ENCODE results near the gene C1orf115.
"Not testable (repeated sequence)": the region's sequence is repeated elsewhere in the genome, so short reads cannot be mapped to it uniquely, and the experiment has no call there.

C1orf115 gene

DNA sequence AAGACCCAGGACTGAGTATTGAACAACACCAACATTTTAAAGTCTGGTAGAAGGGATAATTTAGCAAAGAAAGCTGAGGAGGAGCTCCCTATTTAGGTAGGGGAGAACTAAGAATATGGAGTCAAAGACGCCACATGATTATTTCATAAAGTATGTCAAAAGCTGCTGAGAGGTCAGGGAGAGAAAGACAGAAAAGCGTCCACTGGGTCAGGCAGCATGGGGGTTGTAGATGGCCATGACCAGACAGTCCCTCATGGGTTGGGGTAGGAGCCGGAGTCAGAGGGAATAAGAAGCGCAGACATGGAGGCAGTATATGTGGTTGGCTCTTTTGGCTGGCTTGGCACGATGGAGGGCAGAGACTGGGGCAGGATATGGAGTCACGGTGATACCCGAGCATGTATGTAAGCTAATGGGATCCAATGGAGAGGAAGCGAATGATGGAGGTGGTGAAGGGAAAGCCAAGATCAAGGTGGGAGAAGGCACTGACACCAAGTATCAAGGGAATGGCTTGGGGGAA lies 4.8 kb downstream of the C1orf115 start:
- no peak for DNase-seq (ENCODE audit: low read depth in 2 of 2)

DNA sequence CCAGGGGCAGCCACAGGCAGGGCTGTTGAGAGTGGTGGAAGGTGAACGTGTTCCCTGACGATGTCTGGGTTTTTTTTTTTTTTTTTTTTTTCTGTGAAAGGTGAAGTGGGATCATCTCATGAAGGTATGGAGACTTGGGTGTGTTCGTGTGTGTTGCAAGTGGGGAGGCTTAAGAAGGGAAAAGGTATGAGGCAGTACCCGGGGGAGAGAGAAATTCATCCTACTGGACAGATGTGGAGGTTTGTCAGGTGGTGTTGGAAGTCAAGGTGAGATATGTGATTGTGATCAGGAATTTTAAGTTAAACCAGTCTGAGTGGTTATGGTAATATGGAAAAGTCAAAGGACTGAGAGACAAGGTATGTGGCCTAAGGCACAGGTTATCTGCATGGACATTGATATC lies 5.3 kb downstream of the C1orf115 start:
- no peak for DNase-seq (ENCODE audit: low read depth in 2 of 2)

DNA sequence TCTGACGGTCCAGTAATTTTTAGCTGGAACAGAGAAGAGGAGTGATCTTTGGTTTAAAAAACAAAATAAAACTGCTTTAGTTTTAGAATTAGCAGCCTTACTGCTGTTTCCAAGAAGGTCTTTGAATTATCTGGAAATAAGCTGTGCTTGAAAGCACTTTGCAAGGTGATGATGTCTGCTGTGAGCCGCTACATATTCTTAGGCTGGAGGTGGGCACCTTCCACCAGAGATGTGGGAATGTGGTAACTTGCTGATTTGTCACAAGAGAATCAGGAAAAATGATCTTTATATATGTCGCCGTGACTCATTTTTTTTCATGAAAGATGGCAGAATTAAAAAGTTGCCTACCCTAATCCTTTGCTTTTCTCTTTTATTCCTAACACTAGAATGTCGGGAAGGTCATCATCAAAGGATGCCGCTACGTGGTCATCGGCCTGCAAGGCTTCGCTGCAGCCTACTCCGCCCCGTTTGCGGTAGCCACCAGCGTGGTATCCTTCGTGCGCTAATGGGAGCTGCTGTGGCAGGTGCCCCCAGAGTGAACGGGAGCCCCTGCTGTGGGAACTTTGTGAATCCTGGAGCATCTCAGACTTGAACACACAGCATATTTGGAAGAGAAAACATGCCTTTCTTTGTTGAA lies 6.2 kb downstream of the C1orf115 start:
- DNase-seq (ENCODE audit: low read depth in 2 of 2) = no peak

DNA sequence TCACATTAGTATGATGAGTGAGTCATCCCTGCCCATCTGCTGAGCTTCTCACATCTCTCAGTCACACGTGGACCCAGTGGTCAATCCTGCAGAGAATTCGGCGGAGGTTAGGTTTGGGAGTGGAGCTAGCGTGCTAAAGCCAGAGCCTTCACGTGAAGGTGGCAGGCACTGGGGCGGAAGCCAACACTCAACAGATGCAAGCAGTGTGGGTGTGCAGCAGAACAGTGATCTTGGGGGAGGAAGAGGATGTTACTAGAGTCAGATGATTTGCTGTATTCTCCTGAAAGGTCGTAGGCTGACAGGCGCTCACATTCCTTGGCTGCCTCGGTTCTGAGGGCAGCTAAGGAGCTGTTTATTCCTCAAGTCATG lies 6.7 kb downstream of the C1orf115 start:
- no peak for DNase-seq (ENCODE audit: low read depth in 2 of 2)

- no peak for DNase-seq (ENCODE audit: low read depth in 2 of 2)
Measured at GRCh38 chr1:220697326-220697725, 7.2 kb downstream of the C1orf115 start.

GRCh38 chr1:220698607-220699016 lies 8.4 kb downstream of the C1orf115 start:
- no peak for DNase-seq (ENCODE audit: low read depth in 2 of 2)

GRCh38 chr1:220699044-220699443 lies 8.9 kb downstream of the C1orf115 start:
- DNase-seq (ENCODE audit: low read depth in 2 of 2) = no peak

- no peak for DNase-seq (ENCODE audit: low read depth in 2 of 2)
Measured at GRCh38 chr1:220700556-220701179, 10.5 kb downstream of the C1orf115 start.

DNA sequence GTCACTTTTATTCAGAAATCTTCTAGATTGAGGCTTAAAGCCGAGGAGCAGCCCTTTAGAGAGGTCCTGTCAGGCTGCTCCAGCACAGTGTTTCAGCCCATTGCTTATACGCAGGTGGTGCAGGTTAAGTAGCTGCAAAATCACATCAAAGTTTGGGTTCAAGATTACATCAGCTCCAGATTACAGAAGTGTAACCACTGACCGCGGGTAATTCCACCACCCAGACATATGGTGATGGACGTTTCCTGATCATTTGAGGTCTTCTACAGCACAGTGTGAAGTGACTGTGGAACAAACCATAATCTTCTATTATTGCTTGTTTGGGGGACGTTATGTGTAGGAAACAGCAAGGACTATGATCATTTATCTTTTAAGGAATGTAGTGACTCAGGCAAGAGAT lies 11.8 kb downstream of the C1orf115 start:
- DNase-seq (ENCODE audit: low read depth in 2 of 2) = no peak

DNA sequence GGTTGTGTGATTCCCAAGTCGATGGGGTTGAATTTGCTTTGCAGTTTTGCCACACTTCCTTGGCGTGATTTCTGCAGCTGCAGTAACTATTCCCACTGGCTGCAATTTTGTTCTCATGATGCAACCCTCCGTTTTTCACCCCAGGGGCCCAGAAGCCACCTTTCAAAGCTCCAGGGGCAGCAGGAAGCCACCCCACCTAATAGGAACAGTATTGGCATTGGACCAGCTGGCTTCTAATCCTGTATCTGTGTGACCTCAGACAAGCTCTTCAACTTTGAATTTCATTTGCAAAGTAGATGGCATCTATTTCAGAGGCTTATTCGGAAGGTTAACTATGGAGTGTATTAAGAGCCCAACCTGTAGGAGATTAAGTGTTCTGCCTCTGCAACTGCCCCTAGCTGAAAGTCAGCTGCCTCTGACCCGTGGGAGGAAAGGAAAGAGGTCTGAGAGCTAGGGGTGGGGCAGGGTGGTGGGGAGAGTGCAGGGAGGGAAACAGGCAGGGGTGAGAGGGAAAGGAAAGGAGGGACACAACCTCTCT lies 12.6 kb downstream of the C1orf115 start:
- DNase-seq (ENCODE audit: low read depth in 2 of 2) = no peak

DNA sequence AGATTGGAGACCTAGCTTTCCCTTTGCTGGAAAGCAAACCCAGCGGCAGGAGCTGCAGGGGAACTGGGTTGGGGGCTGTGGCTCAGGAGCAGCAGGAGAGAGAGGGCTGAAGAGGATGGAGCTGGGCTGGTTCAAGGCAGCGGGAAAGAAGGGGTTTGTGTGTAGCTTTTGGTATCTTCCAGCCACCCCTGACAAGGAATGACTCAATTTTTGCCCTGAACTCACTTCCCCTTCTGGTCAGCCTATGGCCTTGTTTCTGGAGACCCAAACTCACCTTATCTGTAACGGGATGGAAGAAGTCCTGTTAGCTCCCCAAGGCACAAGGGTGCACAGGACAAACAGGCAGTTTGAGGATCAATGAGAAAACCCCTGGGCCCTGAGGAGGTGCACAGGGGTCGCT lies 13.1 kb downstream of the C1orf115 start:
- DNase-seq (ENCODE audit: low read depth in 2 of 2) = no peak

DNA sequence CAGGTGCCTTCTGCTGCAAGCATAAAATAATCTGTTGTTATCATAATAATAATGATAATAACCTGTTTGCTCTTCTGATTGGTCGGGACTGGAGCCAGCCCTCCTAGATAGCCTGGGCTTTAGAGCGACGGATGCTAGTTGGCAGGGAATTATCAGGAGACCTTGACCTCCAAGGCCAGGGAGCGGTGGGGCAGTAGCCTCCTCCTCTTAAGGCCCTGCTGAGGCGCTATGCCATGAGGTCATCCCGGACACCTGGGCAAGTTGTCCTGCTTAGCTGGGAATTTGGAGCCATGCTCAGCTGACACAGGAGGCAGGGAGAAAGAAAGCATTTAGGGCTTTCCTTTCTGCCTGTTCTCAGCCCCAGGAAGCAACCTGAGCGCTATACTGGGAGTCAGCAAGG lies 15.6 kb downstream of the C1orf115 start:
- no peak for DNase-seq (ENCODE audit: low read depth in 2 of 2)

DNA sequence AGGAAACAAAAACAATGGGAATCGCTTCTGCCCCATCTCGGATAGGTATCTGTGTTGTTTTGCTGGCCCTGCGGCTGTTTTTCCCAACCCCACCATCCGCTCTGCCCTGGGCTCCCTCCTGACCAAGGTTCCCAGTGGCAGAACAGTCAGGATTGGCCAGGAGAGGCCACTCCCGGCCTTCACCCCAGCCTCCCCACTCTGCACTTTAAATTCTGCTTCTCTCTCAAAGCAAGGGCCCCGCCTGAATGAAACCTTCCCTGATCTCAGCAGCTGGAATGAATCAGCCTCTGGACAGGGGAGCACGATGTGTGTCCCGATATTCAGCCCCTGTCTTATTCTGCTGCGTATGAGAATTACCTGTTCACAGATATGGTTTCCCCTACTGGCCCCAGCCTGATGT lies 16.3 kb downstream of the C1orf115 start:
- no peak for DNase-seq (ENCODE audit: low read depth in 2 of 2)

GRCh38 chr1:220707160-220707559 lies 17.0 kb downstream of the C1orf115 start:
- DNase-seq (ENCODE audit: low read depth in 2 of 2) = no peak

GRCh38 chr1:220708244-220708643 lies 18.1 kb downstream of the C1orf115 start:
- no peak for DNase-seq (ENCODE audit: low read depth in 2 of 2)

DNA sequence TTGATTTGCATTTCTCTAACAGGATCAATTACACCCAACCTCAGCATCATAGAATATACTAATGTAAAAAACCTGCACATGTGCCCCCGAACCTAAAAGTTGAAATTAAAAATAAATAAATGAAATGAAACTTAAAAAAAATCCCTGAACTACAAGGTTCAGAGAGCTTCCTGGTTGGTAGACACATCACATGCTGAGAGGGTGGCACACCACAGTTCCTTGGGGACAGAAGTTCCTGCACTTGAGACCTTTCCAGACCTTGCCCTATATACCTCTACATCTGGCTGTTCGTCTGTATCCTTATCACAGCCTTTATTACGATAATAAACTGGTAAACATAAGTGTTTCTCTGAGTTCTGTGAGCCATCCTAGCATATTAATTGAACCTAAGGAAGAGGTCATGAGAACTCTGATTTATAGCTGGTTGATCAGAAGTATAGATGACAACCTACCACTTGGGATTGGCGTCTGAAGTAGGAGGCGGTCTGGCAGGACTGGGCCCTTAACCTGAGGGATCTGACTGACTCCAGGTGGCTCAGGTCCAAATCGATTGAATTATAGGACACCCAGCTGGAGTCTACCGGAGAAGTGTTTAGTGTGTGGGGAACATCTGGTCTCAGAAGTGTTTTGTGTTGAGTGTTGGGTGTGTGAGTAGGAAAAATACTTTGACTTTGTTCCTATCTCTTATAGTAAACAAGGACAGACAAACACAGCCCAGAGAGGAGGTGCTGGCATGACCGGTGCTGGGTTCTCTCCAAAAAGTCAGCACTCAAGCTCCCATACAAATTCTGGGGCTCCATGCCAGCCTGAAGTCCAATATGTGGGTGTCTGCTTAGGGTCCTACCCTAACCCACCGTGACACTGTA lies 19.0 kb downstream of the C1orf115 start:
- DNase-seq (ENCODE audit: low read depth in 2 of 2) = no peak

DNA sequence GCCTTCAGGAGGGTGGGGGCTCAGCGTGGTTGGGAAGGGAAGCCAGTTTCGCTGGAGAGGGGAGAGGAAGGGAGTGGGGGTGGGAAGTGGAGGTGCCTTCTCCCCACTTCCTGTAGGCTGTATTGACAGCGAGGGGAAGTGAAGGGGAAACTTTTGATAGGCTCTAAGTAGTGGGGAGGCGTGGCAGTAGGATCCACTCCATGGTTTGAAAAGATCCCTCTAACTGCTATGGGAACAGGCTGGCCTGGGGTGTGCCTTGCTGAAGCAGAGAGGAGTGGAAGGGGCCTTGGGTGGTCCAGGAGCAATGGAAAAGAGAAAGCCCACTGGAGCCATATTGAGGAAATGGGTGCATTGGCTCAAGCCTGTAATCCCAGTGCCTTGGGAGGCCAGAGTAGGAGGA lies 20.2 kb downstream of the C1orf115 start:
- no peak for DNase-seq (ENCODE audit: low read depth in 2 of 2)

DNA sequence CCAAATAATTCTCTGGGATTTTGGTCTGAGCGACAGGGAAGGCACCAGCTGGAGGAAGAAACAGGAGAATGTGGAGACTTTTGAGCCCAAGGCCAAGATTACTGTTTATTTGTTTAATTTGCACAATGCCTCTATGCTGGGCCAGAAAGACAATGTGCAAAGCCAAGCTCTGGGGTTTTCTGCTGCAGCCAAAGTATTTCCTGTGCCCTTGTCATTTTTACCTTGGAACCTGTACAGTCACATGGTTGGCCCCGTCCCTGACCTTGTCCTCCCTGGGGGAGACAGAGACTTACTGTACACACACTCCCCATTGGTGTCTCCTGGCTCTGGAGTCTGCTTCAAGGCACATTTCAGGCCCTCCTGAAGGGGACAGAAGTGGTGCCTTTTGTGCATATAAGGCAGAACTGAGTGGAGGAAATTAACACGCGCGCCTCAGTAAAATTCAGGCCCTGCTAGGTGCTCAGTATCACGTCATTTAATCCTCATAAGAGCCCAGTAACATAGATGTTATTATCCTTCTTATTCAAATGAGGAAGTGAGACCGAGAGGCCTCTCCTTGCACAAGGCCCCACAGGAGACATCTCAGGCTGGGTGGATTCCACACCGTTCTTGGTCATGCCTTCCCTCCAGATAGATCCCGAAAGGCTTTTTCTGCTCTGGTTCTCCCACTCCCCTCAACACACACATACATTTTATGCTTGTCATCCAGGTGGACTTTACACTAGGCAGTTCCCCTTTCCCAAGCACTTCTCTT lies 21.1 kb downstream of the C1orf115 start:
- no peak for DNase-seq (ENCODE audit: low read depth in 2 of 2)

- DNase-seq (ENCODE audit: low read depth in 2 of 2) = not testable (repeated sequence)
Measured at GRCh38 chr1:220715986-220716385, 25.8 kb downstream of the C1orf115 start.

DNA sequence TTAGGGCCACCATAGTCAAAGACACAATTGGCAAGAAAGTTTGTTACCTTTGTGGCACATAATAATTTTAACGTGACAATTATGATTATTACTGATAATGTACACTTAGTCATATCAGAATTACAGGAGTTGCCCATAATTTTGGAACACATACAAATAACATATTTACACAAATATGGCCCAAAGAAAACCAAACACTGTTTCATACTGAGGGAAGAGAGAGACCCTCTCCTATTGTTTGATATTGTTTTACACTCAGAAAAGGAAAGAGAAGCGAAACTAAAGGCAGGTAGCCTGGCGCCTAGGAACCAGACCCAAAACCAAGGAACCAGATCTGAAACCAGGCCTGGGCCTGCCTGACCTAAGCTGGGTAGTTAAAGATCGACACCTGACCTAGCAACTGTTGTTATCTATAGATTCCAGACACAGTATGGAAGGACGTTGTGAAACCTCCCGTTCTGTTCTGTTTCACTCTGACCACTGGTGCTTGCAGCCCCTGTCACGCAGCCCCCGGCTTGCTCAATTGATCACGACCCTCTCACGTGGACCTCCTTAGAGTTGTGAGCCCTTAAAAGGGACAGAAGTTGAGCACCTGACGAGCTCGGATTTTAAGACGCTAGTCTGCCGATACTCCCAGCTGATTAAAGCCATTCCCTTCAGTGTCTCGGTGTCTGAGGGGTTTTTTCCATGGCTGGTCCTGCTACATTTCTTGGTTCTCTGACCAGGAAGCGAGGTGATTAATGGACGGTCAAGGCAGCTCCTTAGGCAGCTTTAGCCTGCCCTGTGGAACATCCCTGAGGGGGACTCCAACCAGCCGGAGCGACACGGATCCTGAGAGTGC lies 27.9 kb downstream of the C1orf115 start:
- DNase-seq (ENCODE audit: low read depth in 2 of 2) = no peak

- not testable (repeated sequence) for DNase-seq (ENCODE audit: low read depth in 2 of 2)
Measured at GRCh38 chr1:220721266-220721665, 31.1 kb downstream of the C1orf115 start.

All from stimulated activated CD8-positive, alpha-beta memory T cell treated with anti-CD3 and anti-CD28 coated beads, Interleukin-15, amount 100 ng/mL, for 4 hours (primary cell).